NCI-H1092 (cell line): ENCODE results near the gene INO80B.
"Not testable (repeated sequence)": the region's sequence is repeated elsewhere in the genome, so short reads cannot be mapped to it uniquely, and the experiment has no call there.

Experiments used
- DNase-seq: peaks from one replicate; lab custom pipeline; 2025; lab: John Stamatoyannopoulos, UW

The INO80B gene

GRCh38 chr2:74454654-74455511 is at the start of gene INO80B:
Gene INO80B, plus strand, starts transcription at chr2:74455087. Its CDS starts 30 bp downstream, at chr2:74455117.
- peak; percentile 87 for DNase-seq

GRCh38 chr2:74406035-74406434 is 48.9 kb upstream of the INO80B start:
- DNase-seq = no peak

GRCh38 chr2:74407682-74408081 is 47.2 kb upstream of the INO80B start:
- no peak for DNase-seq

- DNase-seq = no peak
These were observed 41.7 kb upstream of the INO80B start for GRCh38 chr2:74413001-74413698.

GRCh38 chr2:74414441-74414840 is 40.4 kb upstream of the INO80B start:
- no peak for DNase-seq

GRCh38 chr2:74414881-74415761 is 39.8 kb upstream of the INO80B start:
- no peak for DNase-seq

GRCh38 chr2:74415762-74416395 is 39.0 kb upstream of the INO80B start:
- no peak for DNase-seq

- DNase-seq = no peak
These were observed 38.1 kb upstream of the INO80B start for GRCh38 chr2:74416778-74417177.

- DNase-seq = no peak
These were observed 37.7 kb upstream of the INO80B start for GRCh38 chr2:74417197-74417596.

- DNase-seq = no peak
These were observed 37.1 kb upstream of the INO80B start for GRCh38 chr2:74417763-74418162.

GRCh38 chr2:74418312-74418711 is 36.6 kb upstream of the INO80B start:
- no peak for DNase-seq

GRCh38 chr2:74419345-74419744 is 35.5 kb upstream of the INO80B start:
- no peak for DNase-seq

- no peak for DNase-seq
These were observed 34.9 kb upstream of the INO80B start for GRCh38 chr2:74420006-74420405.

GRCh38 chr2:74420443-74421103 is 34.3 kb upstream of the INO80B start:
- DNase-seq = not testable (repeated sequence)

GRCh38 chr2:74421221-74421870 is 33.5 kb upstream of the INO80B start, which contains the start of the genes C2orf81 and WDR54:
Gene C2orf81, minus strand, starts transcription at chr2:74421619. Its CDS starts 59 bp downstream, at chr2:74421560.
Gene WDR54, plus strand, starts transcription at chr2:74421730. Its CDS starts 424 bp downstream, at chr2:74422154.
- DNase-seq = peak; percentile 85

GRCh38 chr2:74423231-74424095 is 31.4 kb upstream of the INO80B start:
- no peak for DNase-seq

GRCh38 chr2:74424139-74424992 is 30.5 kb upstream of the INO80B start:
- no peak for DNase-seq

- no peak for DNase-seq
These were observed 29.9 kb upstream of the INO80B start for GRCh38 chr2:74424995-74425406.
